ENCODE data around the gene GET4.
A peak's percentile ranks its signal among the peaks of the same experiment; 100 is the strongest.

GET4 gene, protein sequence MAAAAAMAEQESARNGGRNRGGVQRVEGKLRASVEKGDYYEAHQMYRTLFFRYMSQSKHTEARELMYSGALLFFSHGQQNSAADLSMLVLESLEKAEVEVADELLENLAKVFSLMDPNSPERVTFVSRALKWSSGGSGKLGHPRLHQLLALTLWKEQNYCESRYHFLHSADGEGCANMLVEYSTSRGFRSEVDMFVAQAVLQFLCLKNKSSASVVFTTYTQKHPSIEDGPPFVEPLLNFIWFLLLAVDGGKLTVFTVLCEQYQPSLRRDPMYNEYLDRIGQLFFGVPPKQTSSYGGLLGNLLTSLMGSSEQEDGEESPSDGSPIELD

DNA sequence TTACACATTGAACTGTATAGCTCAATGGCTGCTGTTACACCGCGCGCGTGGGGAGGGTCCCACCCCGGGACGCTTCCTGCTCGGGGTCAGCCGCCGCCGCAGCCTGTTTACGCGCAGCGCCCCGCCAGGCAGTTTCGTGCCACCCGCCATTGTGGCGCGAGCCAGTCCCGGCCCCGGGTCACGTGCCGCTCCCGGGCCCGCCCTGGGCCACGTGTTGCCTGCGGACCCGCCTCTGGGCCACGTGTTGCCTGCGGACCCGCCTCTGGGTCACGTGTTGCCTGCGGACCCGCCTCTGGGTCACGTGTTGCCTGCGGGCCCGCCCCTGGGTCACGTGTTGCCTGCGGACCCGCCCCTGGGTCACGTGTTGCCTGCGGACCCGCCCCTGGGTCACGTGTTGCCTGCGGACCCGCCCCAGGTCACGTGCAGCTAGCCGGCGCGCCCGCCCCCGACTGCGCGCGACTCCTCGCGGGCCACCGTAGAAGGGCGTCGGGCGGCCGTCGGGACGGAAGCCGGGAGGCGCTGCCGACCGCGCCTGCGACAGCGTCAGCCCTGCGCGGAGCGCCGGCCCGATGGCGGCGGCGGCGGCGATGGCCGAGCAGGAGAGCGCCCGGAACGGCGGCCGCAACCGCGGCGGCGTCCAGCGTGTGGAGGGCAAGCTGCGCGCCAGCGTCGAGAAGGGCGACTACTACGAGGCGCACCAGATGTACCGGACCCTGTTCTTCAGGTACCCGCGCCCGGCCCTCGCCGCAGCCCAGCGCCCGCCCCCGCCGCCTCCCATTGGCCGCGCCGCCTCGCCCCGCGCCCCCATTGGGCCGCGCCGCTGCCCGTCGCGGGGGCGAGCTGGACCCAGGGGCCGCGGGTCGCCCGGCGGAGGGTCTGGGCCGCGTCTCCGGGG is at the start of gene GET4:
GET4 (plus strand) TSS at position 478 of the 895 bp plus-strand sequence; CDS start at position 570, 92 bp downstream.
- DNase-seq, result peak; percentile 97

DNA sequence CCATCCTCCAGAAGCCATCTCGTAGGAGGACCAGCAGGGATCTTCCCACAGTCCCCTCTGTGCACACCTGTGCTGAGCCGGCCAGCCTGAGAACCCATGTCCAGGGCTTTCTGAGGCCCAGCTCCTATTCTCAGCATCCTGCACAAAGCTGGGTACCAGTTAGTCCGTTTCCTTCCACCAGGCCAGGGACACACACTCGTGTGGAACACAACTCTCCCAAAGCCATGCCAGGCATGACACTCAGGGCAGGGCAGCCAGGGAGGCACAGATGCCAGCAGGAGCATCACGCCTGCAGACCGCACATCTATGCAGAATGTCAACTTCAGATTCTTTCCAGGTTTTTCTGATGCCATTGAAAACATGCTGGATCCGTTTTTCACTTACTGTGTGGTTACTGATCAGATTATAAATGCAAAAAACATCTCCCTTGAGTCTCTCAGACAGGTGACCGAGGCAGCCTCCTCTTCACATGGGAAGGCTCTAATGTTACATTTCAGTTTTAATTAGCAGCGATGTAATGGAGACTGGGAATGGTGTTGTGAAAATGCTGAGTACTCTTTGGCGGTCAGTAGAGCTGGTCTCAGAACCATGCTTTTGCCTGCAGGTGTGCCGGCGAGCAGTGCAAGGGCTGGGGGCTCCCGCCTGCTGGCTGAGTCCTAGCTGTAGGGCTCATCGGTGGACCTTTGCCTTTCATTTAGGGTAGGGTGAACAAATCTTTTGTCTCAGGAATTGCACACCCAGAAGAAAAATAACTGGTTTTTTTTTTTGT is 47.4 kb upstream of the GET4 start:
- no peak for DNase-seq

DNA sequence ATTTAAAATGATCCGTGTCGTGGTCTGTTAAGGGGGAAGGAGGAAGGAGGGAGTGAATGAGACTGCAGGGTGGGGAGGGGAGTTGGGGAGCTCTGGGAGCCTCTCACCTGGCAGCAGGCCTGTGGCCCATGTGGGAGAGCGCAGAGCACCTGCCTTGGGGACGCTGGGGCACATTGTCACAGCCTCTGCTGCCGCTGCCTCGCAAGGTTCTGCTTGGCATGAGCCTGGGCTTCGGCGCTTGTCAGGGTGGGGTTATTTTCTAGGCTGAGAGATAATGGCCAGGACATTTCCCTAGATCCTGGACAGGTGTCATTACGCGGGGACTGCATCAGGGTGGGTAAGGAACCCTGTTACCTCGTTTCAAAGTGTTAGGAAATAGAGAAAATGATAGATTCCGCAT is 46.3 kb upstream of the GET4 start:
- no peak for DNase-seq

DNA sequence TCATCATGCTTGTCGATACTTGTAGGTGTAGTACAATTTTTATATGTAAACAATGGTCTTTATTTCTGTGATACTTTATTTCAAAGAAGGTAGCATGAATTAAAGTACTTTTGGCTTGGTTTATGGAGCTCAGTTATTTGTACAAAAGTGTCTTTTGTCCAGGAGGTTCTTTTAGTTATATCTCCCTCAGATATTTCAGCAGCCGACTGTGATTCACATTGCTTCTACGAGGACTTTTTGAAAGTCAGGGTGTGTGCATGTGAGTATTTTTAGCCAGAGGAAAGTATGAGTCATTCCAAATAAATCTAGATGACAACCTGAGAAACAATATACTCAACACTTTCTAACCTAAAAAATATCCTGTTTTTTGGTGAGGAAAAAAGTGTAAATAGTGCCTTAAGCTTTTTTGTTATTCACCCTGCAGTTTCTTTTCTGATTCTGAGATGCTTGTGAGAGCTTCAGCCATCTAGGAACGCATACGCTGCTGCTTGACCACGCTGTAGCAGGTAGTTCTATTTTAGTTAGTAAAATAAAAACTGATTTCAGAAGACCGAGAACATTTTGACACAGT is 44.7 kb upstream of the GET4 start:
- no peak for DNase-seq

DNA sequence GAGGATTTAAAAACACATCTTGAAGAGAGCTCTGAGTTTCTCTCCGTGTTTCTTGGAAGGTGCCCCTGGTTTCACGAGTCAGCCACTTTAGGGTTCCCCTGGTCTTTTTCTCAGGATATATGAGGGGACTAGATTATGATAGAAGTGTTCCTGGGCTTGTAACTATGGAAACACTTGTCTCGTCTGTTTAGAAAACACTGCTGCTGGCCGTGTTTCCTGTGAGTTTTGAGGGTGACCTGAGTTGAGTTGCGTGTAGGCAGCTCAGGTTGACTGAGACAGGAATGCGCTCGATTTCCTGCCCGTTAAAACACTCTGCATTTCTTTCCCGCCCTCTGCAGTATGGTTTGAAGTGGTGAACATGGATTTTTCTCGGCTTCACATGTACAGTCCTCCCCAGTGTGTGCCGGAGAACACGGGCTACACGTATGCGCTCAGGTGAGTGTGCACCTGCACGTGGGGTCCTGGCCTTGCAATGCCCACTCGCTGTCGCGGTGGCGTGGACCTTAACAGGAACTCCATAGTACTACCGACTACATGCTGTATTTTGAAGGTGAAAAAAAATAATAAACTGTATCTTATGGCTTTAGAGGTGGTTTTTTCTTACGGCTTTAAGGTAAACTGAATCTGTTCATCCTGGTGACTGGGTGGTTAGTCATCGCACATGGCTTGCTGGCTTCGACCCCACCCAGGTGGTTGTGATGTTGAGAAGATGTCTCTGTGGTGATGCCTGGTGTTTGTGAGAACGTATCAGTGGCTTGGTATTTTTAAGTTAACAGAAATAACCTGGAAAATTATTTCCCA is 44.0 kb upstream of the GET4 start, which contains the start of gene SUN1:
SUN1 (plus strand) TSS at position 310 of the 801 bp plus-strand sequence; CDS start at position 359, 49 bp downstream.
- DNase-seq, result peak; percentile 61

DNA sequence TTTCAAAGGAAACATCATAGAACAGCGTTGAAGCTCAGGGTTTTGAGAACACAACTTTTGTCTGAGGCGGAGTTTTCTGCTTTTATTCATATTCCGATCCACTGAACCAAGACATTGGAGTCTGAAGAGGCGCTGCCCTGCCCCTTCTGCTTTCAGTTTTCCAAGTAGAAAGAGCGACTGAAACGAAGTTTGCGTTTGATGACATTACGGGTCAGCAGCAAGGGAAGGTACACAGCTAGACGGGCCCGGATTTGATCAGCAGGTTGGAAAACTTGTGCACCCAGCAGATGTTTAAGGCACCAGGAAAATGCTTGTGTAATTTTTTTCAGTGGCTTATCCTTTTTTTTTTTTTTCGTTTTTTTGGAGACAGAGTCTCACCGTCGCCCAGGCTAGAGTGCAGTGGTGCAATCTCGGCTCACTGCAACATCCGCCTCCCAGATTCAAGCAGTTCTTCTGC is 43.4 kb upstream of the GET4 start:
- no peak for DNase-seq

DNA sequence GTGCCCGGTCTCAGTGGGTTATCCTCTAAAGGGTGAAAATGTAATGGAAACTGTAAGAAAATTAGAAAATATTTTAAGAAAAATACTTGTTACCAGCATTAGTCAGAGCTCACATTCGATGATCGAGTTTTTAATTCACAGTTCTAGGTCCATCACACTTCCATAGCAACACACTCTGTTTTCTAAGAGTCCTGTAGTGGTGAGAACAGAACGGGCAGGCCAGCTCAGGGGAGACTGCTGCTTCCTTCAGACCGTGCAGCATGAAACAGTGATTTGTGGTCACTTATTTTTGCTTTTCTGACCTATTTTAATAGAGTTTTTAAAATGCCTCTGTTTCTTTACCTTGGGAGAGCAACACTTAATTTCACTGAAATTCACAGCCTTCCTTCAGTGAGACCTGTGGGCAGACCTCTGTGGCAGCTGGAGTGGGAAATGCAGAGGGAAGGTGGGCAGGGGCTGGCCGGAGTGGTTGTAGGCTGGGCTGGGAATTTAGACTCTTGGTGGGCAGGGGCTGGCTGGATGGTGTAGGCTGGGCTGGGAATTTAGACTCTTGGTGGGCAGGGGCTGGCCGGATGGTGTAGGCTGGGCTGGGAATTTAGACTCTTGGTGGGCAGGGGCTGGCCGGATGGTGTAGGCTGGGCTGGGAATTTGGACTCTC is 42.6 kb upstream of the GET4 start:
- DNase-seq, result no peak

DNA sequence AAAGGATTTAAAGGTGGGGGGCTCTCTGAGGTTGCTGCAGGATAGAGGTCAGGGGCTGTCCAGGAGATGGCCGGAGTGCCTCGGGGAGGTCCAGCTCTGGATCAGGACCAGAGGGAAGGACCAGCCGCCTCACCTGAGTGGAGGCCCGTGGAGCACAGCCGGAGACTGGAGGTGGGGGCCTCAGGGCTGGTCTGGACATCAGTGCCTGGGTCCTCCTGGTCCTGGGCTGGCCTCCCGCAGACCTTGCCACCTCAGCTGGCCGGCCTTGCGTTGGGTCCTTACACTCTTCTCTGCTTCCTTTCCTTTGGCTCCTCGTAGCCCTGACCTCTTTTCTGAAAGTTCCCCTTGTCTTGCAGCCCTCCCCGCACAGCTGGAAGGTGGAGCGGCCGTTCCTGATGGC is 42.1 kb upstream of the GET4 start:
- no peak for DNase-seq

DNA sequence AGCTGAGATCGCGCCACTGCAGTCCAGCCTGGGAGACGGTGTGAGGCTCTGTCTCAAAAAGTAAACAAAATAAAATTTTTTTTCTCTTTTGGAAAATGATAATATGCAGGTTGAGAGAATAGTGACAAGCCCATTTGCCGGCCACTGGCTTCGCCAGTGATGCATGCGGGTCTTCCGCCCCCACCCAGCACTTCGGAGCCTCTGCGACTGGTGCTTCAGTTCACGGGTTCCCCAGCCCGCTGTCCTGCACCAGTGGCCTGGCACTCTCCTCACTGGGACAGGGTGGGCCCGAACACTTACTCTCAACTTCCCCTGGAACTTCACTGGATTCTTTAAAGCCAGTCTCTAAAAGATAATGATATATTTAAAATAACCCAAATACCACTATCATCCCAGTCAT is 41.3 kb upstream of the GET4 start:
- DNase-seq, result no peak

DNA sequence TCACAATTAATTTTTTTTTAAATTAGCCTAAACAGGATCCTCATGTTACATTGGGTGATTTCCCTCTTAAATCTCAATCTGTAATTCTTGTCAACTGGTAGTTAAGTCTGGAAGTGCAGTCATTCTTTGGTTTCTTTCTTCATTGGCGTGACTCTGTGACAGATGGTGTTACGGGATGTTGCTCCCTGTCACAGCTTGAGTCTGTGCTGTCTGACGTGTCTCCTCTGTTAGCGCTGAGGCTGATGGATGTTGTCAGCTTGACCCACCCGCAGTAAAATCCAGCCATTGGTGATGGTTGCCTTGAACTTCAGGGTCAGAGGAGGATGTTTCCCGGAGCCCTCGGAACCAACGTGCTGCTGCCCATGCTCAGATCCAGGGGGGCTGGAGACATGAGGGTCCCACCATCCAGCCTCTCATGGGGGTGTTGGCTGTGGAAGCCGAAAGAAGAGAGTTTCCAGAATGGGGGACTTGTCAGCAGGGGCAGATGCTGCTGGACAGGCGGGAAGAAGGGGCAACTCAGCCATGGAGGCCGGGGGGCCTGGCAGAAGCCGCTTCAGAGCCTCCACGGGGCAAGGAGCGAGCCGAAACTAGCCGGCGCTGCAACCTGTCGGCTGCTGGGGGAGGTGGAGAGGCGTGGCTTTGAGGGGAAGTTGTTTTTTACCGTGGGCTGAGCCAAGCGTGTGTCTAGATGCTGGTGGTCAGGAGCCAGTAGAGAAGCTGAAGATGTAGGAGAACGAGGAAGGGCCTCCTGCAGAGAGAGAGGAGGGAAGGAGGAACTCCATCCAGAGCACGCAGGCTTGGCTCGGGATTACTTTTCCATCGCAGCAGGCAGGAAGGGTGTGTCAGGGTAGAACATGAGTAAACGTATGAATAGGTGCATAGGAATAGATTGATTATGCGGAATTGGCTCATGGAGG is 40.6 kb upstream of the GET4 start:
- DNase-seq, result no peak

DNA sequence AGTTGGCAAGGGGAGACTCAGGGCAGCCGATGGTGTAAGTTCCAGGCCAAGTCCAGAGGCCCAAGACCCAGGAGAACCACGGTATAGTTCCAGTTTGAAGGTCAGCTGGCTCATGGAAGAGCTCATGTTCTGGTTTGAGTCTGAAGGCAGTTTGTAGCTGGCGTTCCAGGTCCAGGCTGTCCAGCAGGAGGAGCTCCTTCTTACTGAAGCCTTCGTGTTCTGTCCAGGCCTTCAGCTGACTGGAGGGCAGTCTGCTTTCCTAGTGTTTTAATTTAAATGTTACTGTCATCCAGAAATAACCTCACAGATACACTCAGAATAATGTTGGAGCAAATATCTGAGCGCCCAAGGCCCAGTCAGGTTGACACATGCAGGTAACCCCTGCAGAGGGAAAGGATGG is 39.9 kb upstream of the GET4 start:
- DNase-seq, result no peak

DNA sequence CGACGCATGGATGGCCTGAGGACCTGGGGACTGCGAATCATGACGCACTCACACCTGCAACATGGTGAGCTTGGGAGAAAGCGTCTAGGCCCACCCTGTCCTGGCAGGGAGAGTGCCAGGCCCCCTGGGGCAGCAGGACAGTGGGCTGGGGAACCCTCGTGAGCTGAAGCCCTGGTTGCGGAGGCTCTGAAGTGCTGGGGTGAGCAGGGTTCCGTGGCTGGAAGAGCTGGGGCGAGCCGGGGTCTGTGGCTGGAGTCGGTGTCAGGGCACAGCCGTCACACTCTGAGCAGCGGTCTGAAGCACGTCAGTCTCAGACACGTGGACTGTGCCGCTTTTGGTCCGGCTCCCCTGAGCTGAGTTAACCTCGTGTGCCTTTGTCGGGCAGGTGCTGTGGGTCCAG is 39.4 kb upstream of the GET4 start:
- DNase-seq, result no peak

DNA sequence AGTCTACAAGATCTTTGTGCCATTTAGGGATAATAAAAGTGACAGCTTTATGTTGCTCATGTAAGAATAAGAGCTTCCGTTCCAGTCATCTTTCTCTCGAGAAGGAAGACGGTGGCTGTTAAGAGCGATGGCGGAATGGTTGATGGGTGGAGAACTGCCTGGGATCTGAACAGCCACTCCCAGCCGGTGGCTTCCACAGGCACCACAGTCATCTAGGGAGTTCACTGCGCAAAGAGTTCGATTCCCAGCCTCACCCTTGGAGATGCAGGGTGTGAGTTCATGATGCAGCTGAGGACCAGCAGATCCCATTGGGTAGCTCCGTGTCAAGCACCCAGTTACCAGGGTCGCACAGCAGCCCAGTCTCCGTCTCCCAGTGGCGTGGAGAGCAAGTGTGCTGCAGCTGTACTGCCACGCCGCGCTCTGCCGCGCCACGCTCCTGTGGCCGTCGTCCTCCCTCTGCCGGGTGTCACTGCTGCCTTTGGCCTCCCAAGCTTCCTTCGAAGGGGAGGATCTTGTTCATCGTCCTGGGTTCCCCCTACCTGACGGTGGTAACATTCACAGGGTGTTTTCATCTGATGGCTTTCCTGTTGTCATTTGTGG is 36.3 kb upstream of the GET4 start:
- no peak for DNase-seq

DNA sequence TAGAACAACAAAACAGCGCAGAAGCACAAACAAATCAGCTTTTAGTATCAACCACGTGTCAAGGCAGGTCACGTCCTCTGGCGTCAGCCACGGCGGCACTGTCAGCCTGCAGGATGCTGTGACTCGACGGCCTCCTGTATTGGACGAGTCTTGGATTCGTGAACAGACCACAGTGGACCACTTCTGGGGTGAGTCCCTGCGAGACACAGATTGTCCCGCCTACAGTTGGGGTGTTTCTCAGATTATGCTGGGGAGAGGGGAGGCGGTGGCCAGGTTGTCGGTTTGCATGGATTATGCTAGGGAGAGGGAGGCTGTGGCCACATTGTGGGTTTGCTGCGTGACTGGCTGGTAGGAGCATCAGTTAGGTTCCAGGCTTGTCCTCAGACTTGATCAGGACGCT is 34.4 kb upstream of the GET4 start:
- DNase-seq, result no peak

DNA sequence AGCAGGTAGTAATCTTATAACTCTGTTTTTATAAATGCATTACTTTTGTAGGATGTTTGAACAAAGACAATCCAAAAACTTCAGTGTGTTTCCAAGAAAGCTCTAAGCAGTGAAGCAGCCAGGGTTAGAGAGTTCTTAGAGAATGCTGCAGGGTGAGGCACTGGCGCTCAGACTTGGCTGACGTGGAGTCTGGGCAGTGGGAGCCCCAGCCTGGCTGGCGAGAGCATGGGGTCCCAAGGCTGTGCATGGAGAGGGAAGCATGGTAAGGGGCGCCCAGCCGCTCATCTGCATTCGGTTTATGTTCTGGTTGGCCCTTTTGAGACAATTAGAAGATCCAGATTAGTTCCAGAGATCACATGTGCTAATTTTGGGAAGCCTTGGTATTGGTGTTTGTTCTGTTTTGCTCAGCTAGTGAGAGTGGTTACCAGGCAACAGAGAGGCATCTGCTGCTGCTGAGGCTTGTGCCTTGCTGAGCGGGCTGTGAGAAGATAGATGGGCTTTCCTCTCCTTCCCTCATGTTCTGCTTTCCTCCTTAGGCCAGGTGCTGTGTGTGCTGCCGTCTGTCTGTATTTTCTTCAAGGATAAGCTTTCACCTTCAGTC is 33.8 kb upstream of the GET4 start:
- no peak for DNase-seq

DNA sequence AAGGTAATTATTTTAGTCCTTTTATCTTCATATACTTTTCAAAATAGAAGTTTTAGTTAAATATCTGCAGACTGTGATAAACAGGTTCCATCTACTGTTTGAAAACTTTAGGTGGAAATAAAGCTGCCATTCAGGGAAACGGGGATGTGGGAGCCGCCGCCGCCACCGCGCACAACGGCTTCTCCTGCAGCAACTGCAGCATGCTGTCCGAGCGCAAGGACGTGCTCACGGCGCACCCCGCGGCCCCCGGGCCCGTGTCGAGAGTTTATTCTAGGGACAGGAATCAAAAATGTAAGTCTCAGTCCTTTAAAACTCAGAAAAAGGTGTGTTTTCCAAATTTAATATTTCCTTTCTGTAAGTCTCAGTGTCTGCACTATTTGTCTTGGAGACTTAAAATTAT is 33.1 kb upstream of the GET4 start:
- no peak for DNase-seq

DNA sequence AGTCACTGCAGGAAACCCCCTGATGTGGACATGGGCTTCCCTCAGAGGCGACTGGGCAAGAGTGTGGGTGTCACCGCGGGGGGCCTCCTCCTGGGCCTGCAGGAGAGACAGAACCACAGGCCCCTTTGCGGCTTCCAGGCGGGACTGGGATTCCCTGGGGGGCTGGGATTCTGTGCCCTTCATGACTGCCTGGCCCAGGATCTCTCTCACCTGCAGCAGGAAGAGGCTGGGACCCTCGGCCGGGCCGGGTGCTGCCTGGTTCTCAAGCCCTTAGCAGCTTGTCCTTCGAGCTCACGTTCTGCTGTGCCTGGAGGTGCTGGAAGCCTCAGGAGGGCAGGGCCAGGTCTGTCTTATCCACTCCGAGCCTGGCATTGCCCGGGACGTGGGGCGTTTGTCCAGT is 32.3 kb upstream of the GET4 start:
- no peak for DNase-seq

DNA sequence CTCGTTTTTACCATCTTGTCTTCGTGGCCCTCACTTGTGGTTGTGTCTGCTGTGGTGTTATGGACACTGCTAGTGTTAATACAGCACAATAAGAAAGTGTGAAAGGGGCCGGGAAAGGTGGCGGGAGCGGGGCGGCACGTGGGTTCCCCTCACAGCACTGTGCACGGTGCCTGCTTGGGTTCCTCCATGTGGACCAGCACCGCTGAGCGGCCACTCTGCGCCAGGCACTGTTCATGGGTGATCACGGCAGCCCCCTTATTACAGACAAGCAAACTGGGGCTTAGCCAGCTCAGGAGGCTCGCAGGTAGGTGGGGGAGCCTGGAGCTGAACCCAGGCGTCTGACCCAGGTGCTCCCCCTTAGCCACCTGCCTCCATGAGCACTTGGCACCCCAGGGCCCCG is 31.8 kb upstream of the GET4 start:
- no peak for DNase-seq

DNA sequence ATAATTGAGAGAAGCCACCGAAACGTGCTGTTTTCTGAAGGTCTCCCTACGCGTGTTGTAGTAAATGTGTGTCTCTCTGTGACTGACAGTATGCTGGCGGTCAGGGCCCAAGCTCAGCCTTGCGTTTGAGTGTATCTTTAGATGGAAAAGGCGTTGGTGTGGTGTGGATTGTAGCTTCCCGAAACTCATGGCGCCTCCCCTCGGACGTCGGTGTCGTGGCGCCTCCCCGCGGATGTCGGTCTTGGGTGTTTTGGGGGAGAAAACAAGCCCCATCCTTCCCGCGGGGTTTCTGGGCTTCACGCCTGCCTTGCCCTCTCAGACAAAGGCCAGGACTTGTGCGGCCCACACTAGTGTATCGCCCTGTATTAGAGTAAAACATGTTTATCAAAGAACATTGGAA is 31.3 kb upstream of the GET4 start:
- DNase-seq, result no peak

Data from femur (tissue), 1 donor.